EL (cell line): ENCODE data around the gene BAG1.

Source experiments
- DNase-seq: peaks from one replicate; pipeline ENCODE4 v3.0.0-alpha.2; 2016

BAG1 gene

GRCh38 chr9:33202552-33203201, 61.8 kb downstream of the BAG1 start:
- peak; percentile 40 for DNase-seq
